Suppressor macrophage treated with lipopolysaccharide for 1 hour (primary cell): ENCODE measurements around the gene MYL6.
"Not testable (repeated sequence)": the region's sequence is repeated elsewhere in the genome, so short reads cannot be mapped to it uniquely, and the experiment has no call there.

Experiments
- DNase-seq, 3 donors: peaks; one replicate each; pipeline ENCODE4 v3.0.0-alpha.2; 2020 to 2022

The MYL6 gene

DNA sequence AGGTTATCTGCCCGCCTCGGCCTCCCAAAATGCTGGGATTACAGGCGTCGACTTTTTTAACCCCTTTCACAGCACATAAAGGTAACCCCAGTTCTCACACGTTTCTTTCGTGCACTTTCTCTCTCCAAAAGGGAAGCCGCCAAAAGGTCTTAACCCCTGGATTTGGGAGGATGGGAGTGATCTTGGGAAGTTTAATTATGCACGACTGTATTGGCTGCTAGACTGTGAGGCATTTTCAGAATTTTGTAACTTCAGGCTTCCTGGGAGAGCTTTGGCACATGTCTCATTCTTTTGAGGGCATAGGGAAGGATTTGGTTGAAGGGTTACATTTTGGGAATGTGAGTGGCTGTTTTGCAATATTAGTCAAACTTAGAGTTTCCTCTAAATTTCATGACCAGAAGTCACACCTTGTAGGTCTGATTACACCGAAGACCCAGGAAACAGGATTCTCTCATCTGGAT is 32.6 kb downstream of the MYL6 start:
- peak in 1 of 3 donors; percentile 4 for DNase-seq

DNA sequence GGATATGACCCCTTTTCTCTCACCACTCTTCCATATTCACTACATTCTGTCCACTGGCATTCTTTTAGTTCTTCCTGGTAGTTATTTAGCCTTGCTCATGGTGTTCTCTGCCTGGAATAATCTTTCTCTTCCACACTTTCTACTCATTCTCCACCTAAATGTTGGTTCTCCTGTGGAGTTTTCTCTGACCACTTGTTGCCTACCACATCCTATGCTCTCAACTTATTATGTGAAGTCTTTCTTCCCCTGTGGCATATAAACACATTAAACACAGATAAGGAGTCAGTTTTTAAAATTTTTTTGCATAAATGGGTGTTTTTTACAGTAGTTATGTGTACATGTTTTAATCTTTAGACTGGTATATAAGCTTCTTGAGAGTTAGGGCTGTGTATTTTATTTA is 34.4 kb downstream of the MYL6 start:
- DNase-seq, result no peak

GRCh38 chr12:56193025-56193578 is 34.9 kb downstream of the MYL6 start:
- peak; percentile 94 to 97 (median 95) for DNase-seq

GRCh38 chr12:56196818-56197550 is 38.8 kb downstream of the MYL6 start:
- DNase-seq, result not testable (repeated sequence)

- DNase-seq, result no peak
Observed at GRCh38 chr12:56197921-56198635, 39.9 kb downstream of the MYL6 start.

DNA sequence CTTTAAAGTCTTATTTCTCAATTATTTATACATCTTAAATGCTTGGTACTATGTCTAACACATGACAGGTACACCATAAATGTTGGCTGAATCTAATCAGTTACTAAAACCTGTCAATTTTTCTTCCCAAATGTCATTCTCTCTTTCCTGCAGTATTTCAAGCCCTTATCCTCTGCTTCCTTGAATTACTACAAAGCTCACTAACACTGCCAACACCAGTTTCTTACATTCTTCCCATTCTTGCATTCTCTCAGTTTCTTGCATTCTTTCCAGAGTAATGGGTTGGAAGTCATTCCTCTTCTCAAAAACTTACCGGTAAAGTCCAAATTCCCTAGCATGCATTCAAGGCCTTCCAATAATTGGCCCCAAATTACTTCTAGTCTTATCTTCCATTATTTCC is 40.7 kb downstream of the MYL6 start:
- no peak for DNase-seq

DNA sequence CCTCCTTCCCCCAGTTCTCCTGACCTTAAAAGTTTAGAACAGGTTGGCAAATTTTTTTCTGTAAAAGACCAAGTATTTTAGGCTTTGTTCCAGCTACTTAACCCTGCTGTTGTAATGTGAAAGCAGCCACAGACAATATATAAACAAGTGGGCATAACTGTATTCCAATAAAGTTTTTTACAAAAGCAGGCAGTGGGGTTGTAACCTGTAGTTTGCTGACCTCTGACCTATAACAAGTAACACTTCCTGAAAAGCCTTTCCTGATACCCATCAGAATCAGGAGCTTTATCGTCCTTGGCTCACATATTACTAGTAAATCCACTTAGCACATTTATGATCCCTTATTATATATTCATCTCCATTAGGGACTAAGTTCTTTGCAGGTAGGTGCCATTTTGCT is 44.2 kb downstream of the MYL6 start:
- no peak for DNase-seq

DNA sequence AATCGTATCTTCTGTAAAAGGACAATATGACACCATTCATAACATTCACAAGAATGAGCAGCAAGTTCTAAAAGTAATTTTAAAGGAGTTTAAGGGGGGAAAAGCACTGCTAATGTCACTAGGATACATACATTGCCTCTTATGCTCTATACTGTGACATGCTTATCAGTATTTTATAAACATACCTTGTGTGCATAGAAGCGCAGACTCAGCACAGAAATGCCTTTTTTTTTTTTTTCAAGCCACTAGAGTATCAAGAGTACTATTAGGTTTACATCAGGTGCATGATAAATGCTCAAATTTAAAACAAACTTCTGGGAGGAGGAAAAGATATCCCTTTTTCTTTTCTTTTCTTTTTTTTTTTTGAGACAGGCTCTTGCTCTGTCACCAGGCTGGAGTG is 44.7 kb downstream of the MYL6 start:
- DNase-seq, result no peak

GRCh38 chr12:56204275-56204674 is 46.1 kb downstream of the MYL6 start:
- no peak for DNase-seq

GRCh38 chr12:56205445-56205844 is 47.3 kb downstream of the MYL6 start:
- no peak for DNase-seq

DNA sequence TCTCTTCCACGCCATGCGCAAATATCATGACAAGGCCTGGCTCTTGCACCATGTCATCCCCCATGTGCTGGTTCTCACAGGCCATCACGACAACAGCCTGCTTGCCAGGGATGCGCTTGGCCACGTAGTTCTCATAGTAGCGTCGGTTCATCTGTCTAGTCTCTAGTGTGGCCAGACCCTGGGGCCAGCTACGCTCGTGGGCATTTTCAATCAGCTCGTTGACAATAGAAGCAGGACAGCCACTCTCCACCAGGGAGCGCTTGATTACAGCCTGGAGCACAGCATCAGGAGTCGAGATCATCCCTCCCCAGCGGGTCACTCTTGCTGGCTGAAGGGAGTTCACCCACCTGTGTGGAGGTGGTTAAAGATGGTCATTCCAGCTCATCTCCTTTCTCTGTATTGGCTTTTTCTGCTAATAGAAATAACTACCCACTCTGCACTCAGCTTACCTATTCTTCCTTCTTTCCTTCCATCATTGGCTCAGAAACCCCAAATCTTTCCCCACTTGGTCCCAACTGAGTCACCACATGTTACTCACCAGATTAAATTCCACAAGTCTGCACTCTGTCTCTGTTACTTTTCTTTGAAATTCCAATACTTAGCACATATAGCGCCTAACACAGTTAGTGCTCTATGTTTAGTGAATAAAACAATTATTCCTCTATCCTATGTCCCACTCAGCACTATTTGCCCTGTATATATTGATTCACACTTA is 48.5 kb downstream of the MYL6 start:
- DNase-seq, result peak; percentile 59 to 66 (median 60)

DNA sequence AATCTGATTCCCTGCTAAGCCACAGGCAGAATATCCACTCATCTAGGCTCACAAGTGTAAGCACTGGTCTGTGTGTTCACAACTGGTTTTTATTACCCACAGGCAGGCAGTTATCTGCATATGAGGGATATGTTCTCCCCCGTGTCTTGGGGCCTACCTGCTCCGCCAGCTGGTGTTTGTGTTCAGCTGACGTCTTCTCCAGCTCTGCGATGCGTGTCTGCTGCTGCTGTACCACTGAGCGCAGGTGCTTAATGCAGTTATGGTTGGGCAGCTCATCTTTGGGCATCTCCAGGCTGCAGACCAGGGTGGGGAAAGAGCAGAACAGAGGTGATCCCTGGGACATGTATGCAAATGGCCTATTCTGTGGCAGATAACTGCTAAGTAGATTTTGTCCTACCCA is 49.8 kb downstream of the MYL6 start:
- no peak for DNase-seq
